Eye (tissue), 1 donor: ENCODE results near the gene LTK.
A peak's percentile ranks its signal among the peaks of the same experiment; 100 is the strongest.

Source experiments
- DNase-seq: peaks from one replicate; pipeline ENCODE4 v3.0.0-alpha.2; 2015

The LTK gene

GRCh38 chr15:41513506-41514227, at the start of gene LTK:
LTK (minus strand) TSS chr15:41513827; CDS start chr15:41513709, 118 bp downstream.
- peak; percentile 41 for DNase-seq

GRCh38 chr15:41562784-41563198, 49.2 kb upstream of the LTK start:
- no peak for DNase-seq

DNA sequence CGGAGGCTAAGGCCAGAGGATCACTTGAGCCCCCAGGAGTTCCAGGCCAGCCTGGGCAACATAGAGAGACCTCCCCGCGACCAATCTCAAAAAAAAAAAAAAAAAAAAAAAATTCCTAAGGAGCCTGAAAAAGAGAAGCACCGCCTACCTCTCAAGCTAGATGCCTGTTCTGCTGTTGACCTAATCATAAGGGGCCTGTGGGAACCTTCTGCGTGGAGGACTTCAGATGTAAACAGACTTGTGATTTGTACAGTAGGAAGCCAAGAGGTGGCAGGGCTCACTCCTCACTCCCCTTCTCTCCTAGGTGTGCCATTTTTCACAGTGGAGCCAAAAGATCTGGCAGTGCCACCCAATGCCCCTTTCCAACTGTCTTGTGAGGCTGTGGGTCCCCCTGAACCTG, 48.6 kb upstream of the LTK start:
- no peak for DNase-seq

GRCh38 chr15:41561777-41562145, 48.1 kb upstream of the LTK start:
- peak; percentile 59 for DNase-seq

GRCh38 chr15:41561104-41561776, 47.6 kb upstream of the LTK start:
- DNase-seq: no peak

GRCh38 chr15:41560572-41560874, 46.9 kb upstream of the LTK start:
- DNase-seq: no peak

DNA sequence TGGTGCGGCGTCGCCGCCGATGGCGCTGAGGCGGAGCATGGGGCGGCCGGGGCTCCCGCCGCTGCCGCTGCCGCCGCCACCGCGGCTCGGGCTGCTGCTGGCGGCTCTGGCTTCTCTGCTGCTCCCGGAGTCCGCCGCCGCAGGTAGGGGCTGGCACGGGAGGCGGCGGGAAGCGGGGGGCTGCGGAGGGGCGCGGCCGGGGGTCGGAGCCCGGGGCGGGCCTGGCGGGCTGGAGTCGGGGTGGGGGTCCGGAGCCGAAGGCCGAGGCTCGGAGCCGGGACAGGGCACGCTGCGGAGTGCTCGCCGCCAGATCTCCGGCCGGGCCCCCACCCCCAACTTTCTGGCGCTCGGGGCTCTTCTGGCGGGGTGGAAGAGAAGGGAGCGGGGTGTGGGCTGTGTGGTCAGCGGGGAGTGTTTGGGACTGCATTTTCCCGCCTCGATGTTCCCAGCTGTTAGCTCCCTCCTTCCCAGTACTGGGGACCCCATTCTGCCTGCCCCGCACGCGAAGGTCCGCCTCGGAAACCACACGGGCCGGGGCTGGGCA, 45.7 kb upstream of the LTK start:
- DNase-seq: peak; percentile 48

GRCh38 chr15:41558400-41559238, 45.0 kb upstream of the LTK start, which contains the start of gene TYRO3:
TYRO3 (plus strand) TSS chr15:41559212; CDS start chr15:41559258, 46 bp downstream.
- peak; percentile 75 for DNase-seq

DNA sequence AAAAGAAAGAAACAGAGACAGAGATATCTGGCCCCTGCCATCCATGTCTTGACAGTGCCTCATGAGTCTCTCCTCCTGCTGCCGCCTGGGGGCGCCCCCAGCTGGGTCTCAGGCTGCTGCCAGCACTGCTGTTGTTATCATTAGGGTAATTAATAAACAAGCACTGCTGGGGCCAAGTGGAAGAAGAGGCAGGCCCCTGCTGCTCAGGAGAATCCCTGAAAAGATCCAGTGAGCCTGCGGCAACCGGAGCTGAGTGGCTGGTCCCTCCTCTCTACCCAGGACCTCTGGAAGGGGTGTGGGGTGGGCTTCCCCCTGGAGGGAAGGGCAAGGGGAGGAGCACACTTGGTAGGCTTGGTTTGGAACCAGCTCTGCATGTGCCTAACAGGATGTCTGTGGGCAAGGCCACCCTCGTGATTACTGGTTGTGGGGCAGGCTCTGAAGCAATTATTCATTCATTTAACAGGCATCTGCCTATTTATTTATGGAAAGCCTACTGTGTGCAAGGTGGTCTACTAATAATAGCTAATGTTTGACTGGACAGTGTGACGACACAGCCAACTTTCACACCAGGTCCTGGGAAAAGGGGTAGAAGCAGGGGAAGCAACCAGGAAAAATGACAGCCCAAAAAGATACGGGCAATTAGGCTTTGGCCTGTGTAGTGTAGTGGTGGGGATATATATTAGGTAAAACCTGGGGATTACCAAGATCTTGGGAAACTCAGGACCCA, 44.2 kb upstream of the LTK start:
- DNase-seq: peak; percentile 89

GRCh38 chr15:41556677-41557076, 43.0 kb upstream of the LTK start:
- no peak for DNase-seq

GRCh38 chr15:41554915-41555314, 41.3 kb upstream of the LTK start:
- no peak for DNase-seq

DNA sequence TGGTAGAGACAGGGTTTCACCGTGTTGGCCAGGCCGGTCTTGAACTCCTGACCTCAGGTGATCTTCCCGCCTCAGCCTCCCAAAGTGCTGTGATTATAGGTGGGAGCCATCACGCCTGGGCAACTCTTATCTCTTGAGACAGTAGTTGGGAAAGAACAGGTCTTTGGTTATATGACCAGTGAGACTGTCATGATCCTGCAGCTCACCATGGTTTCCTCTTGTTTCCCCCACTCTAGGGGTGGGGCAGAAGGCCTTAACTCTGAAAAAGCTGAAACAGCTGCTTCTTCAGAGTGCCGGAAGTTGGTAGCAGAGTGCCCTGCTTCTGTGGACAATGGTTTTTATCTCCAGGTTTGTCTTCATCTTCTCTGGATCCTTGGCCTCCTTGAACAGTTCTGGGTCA, 40.7 kb upstream of the LTK start:
- DNase-seq: no peak

- no peak for DNase-seq
Measured at GRCh38 chr15:41553731-41554130, 40.1 kb upstream of the LTK start.

- DNase-seq: no peak
Measured at GRCh38 chr15:41550066-41550775, 36.6 kb upstream of the LTK start.

- DNase-seq: no peak
Measured at GRCh38 chr15:41546851-41547786, 33.5 kb upstream of the LTK start.

GRCh38 chr15:41545218-41545617, 31.6 kb upstream of the LTK start:
- no peak for DNase-seq

- no peak for DNase-seq
Measured at GRCh38 chr15:41544650-41545015, 31.0 kb upstream of the LTK start.

GRCh38 chr15:41543521-41543870, 29.9 kb upstream of the LTK start:
- no peak for DNase-seq

DNA sequence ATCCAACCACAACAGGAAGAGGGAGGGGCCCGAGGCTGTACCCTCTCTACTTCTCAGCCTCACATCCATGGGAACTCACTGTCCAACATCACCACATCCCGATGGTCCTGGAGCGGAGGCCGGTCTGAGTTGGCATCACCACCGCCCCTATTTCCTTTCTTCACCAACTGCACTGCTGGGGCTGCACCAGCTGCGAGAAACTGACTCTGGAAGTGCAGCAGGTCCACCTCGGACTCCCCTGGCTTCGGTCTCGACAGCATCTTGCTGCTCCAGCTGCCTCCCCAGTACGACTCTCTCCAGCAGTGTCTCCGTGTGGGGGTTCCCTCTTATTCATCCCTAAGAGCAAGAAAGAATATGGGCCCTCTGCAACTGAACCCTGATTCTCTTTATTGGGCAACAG, 23.2 kb upstream of the LTK start:
- DNase-seq: no peak

DNA sequence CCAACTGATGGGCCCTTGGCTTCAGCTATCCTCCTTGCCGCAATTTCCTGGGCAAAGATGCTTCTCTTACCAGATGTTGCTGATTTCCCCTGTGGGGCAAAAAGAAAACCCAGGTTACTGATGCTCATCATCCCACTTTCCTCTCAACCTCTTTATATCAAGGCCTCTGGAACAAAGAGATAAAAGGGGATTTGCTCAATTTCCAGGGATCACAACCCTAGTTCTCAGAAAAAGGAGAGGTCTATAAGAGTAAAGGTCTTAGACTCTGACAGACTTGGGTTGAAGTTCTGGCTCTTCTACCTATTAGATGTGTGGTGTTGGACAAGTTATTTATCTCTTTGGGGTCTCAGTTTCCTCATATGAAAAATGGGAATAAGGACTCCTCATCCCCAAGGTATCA, 21.9 kb upstream of the LTK start:
- DNase-seq: no peak

GRCh38 chr15:41530363-41530956, 16.8 kb upstream of the LTK start:
- DNase-seq: no peak
